Osteoblast (primary cell): ENCODE measurements around the gene CMIP. TPM values are rescaled to one million over a fixed set of nuclear protein-coding genes. Genes with fewer than 3 reads are reported as not detected.

Source experiments
- DNase-seq: peaks from one replicate; pipeline ENCODE4 v3.0.0; 2011; ENCODE audit warnings: low spot score, mixed read lengths; ENCODE audit not compliant: insufficient read length; ENCODE audit errors: missing footprints
- H2AFZ ChIP-seq: 2 replicates; pipeline ENCODE4 v1.6.0; 2011; ENCODE audit warnings: mild to moderate bottlenecking, low read length
- H3K27ac ChIP-seq: 2 replicates; pipeline ENCODE4 v1.5.1; 2011; ENCODE audit warnings: mild to moderate bottlenecking, low read depth, low read length, moderate library complexity
- H3K27me3 ChIP-seq: 2 replicates; pipeline ENCODE4 v1.6.0; 2012; ENCODE audit warnings: mild to moderate bottlenecking, control low read depth, inconsistent platforms, low read length, moderate library complexity; ENCODE audit not compliant: insufficient read depth
- H3K36me3 ChIP-seq: 2 replicates; pipeline ENCODE4 v1.5.1; 2011; ENCODE audit warnings: mild to moderate bottlenecking, low read length, control low read depth, moderate library complexity; ENCODE audit not compliant: insufficient read depth
- H3K4me1 ChIP-seq: 2 replicates; pipeline ENCODE4 v1.5.1; 2011; ENCODE audit warnings: mild to moderate bottlenecking, low read length, control low read depth, moderate library complexity; ENCODE audit not compliant: insufficient read depth
- H3K4me2 ChIP-seq: 2 replicates; pipeline ENCODE4 v1.6.0; 2011; ENCODE audit warnings: mild to moderate bottlenecking, low read length; ENCODE audit not compliant: insufficient read depth
- H3K4me3 ChIP-seq: fragments of 200-600 bp; sonication (generic); 3 replicates; pipeline ENCODE4 v1.5.1; 2012; ENCODE audit warnings: mild to moderate bottlenecking, low read length, inconsistent platforms; ENCODE audit not compliant: insufficient read depth
- H3K79me2 ChIP-seq: 2 replicates; pipeline ENCODE4 v1.6.0; 2012; ENCODE audit warnings: mild to moderate bottlenecking, low read length, control low read depth, inconsistent platforms; ENCODE audit not compliant: insufficient read depth
- H3K9me3 ChIP-seq: 2 replicates; pipeline ENCODE4 v1.5.1; 2011; ENCODE audit warnings: low read depth, low read length, control low read depth
- H4K20me1 ChIP-seq: 2 replicates; pipeline ENCODE4 v1.6.0; 2012; ENCODE audit warnings: mild to moderate bottlenecking, low read length, control low read depth; ENCODE audit not compliant: insufficient read depth
- total RNA-seq: library from RNA; depleted of rRNA; stranded (reverse); fragments of >200 nt; gene quantifications from 2 replicates; pipeline ENCODE4 v1.2.3, GENCODE V29; 2012
- TF ChIP-seq, protein P1 (sequence below): IDR thresholded peaks from 2 replicates; pipeline ENCODE4 v1.5.1; 2011; ENCODE audit warnings: mild to moderate bottlenecking, low read depth, low read length, moderate library complexity; ENCODE audit errors: extremely low read depth

Gene CMIP
- total RNA-seq, 1 donor = 8.3 TPM

DNA sequence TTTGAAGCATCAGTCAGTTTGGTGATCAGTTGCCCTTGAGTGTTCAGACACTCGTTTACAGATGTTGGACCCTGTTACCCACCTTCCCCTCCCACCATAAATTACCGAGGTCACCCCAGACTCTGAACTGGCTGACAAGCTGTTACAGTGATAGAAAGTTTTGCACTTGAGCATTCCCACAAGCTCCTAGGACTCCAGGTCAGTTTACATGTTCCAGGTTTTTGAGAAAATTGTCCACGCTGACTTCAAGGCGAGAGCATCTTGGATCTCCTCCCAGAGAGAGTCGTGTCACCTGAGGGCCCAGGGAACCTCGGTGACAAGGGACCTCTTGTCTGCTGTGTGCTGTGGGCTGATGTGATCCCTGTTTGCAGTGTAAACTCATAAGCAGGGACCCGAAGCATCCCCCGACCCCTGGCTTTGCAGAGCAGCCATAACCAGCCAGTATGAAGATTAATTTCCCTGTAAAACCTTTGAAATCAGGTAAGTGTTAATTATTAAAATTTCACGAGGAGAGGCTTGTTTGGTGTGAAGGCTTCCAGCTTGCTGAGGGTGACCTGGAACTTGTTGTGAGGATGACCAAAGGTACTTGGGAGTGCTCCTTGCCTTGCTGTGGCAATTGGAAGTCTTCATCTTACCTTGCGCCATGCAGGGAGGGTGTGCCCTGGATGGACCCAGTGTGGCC, 91.2 kb downstream of the CMIP start:
- TF ChIP-seq, protein P1, sequence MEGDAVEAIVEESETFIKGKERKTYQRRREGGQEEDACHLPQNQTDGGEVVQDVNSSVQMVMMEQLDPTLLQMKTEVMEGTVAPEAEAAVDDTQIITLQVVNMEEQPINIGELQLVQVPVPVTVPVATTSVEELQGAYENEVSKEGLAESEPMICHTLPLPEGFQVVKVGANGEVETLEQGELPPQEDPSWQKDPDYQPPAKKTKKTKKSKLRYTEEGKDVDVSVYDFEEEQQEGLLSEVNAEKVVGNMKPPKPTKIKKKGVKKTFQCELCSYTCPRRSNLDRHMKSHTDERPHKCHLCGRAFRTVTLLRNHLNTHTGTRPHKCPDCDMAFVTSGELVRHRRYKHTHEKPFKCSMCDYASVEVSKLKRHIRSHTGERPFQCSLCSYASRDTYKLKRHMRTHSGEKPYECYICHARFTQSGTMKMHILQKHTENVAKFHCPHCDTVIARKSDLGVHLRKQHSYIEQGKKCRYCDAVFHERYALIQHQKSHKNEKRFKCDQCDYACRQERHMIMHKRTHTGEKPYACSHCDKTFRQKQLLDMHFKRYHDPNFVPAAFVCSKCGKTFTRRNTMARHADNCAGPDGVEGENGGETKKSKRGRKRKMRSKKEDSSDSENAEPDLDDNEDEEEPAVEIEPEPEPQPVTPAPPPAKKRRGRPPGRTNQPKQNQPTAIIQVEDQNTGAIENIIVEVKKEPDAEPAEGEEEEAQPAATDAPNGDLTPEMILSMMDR = no peak
- Histone ChIP-seq H3K9me3 (no peaks in the 10 kb centered on the region), H3K4me3 (no peak overlapping the region), H4K20me1 (peaks cover 54% of the 10 kb centered on the region), H3K4me2 (no peak overlapping the region), H2AFZ (no peak overlapping the region), H3K36me3 (no peaks in the 10 kb centered on the region), H3K4me1 (peaks cover 25% of the 10 kb centered on the region), H3K27ac (no peak overlapping the region), H3K27me3 (no peaks in the 10 kb centered on the region), H3K79me2 (peaks cover 44% of the 10 kb centered on the region)
- DNase-seq = no peak

DNA sequence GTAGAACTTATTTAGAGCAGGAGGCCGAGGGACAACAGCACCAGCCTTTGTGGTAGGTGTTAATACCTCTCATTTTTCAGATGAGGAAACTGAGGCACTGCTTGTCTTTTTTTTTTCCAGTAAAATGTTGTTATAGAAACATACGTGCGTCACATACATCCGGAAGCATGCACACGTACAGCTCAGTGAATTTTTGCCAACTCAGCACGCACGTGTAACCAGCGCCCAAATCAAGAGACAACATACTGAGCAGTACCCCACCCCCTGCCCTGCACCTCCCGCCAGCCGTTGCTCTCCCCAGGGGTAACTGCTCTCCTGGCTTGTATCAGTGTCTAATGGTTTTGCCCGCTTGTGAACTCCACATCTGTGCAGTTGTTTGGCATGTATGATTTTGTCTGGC, 92.0 kb downstream of the CMIP start:
- no peak overlapping the region for H3K4me2 ChIP-seq
- no peaks in the 10 kb centered on the region for H3K9me3 ChIP-seq
- no peak overlapping the region for H3K27ac ChIP-seq
- DNase-seq = no peak
- H3K4me1 ChIP-seq = peaks cover 25% of the 10 kb centered on the region
- H3K79me2 ChIP-seq = peaks cover 44% of the 10 kb centered on the region
- H2AFZ ChIP-seq = no peak overlapping the region
- TF ChIP-seq, protein P1 = no peak
- peaks cover 53% of the 10 kb centered on the region for H4K20me1 ChIP-seq
- no peak overlapping the region for H3K4me3 ChIP-seq
- no peaks in the 10 kb centered on the region for H3K36me3 ChIP-seq
- H3K27me3 ChIP-seq = no peaks in the 10 kb centered on the region

DNA sequence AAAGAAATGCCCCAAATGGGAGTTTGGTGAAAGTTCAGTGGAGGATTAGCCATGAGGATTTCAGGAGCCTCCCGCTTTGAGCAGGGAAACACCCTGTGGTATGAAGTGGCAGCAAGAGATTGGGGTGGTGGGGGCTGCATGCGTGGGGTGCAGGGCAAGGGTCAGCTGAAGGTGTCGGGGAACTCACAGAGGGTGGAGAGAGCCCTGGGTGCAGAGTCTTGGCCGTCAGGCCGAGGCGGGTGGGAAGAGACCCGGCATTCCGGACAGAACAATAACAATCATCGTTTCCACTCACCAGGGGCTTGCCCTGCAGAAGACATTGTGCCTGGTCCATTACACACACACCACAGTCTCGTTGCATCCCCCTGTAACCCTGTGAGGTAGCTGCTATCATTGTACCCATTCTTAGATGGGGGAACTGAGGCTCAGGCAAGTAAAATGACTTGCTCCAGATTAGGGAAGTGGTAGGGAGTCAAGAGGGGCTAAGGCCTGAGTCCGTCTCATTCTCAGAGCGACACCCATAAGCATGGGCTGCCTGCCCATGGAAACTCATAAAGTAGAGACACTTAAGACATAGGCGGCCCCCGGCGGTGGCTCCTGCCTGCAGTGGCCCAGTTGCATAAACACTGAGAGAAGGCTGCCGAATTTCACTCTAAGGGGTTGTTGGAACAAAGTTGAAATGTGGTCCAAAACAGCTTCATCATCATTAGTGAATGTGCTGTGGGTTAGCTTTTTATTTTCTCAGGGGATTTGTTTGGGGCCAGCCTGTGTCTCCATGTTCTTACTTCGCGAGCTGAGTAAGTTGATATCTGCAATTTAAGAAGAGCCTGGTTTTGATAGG, 93.3 kb downstream of the CMIP start:
- Histone ChIP-seq H3K79me2 (peaks cover 51% of the 10 kb centered on the region), H3K4me3 (no peak overlapping the region), H3K4me1 (peaks cover 29% of the 10 kb centered on the region), H3K9me3 (no peaks in the 10 kb centered on the region), H3K27me3 (no peaks in the 10 kb centered on the region), H3K4me2 (peak overlapping the region; percentile 23), H4K20me1 (peaks cover 49% of the 10 kb centered on the region), H3K27ac (peak overlapping the region; percentile 34), H2AFZ (no peak overlapping the region), H3K36me3 (no peaks in the 10 kb centered on the region)
- peak; percentile 94 for DNase-seq
- TF ChIP-seq, protein P1 = peak; percentile 16

DNA sequence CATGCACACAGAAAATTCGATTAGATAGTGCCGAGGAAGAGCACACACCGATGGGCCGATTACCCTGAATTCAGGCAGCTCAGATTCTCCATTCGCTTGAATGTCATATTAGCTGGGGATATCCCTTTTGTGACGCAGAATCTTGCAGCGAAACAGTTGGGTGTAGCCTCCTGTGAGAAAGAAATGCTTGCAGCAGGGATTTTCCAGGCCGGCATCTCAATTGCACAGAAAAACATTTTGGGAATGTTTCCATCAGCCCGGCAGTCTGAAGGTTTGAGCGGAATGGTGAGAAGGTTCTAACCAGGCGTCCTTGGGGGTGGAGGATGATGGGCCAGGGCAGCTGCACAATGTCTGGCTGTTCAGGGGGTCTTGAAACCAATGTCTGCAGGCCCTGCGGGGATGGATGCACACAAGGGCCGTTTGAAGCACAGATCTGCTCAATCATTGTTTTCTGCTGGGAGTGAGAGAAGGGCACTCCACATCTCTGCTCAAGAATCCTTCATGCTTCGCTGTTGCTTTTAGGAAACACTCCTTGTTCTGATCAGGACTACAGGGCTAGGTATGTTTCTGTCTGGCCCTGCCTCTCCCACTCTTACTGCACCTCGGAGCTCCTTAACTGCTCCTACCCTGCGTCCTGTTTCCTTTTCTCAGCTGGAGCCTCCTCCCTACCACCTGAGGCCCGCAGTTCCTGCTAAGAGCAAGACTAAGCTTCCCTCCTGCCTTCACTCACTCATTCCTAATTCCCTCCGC, 94.6 kb downstream of the CMIP start:
- no peak overlapping the region for H2AFZ ChIP-seq
- no peak overlapping the region for H3K4me2 ChIP-seq
- H3K79me2 ChIP-seq = peaks cover 59% of the 10 kb centered on the region
- H3K27me3 ChIP-seq = no peaks in the 10 kb centered on the region
- TF ChIP-seq, protein P1 = no peak
- H4K20me1 ChIP-seq = peaks cover 47% of the 10 kb centered on the region
- no peak overlapping the region for H3K27ac ChIP-seq
- H3K4me1 ChIP-seq = peaks cover 35% of the 10 kb centered on the region
- H3K9me3 ChIP-seq = no peaks in the 10 kb centered on the region
- H3K36me3 ChIP-seq = no peaks in the 10 kb centered on the region
- H3K4me3 ChIP-seq = no peak overlapping the region
- DNase-seq = no peak
